Stimulated activated CD8-positive, alpha-beta memory T cell treated with anti-CD3 and anti-CD28 coated beads, Interleukin-15, amount 100 ng/mL, for 48 hours (primary cell): Measurements from ENCODE around the gene MYO18B.

Experiments
- DNase-seq, 2 donors: peaks; one replicate each; pipeline ENCODE4 v3.0.0-alpha.2; 2020; ENCODE audit warnings: low read depth in 2 of 2

The MYO18B gene

DNA sequence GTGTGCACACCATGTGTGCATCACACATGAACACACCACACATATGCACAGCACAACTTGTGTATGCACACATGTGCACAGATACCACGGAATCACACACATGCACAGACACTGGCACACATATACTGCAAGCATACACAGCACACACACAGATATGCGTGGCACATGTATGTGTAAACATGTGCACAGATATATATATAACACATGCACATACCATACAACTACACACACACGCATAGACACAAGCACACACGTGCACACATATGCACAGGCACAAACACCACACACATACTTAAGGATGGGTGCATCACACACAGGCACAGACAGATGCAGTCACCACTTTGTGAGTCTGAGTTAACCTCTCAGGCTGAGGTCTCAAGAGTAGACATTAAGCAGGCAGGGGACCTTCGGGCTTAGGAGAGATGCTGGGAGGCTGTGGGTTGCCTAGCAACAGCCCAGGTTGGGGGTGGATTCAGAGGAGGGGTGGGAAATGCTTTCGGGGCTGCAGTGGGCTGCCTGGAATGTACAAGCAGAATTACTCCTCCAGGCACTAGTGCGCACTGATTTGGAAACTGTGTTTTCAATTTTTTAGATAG lies 82.9 kb downstream of the MYO18B start:
- DNase-seq = no peak

DNA sequence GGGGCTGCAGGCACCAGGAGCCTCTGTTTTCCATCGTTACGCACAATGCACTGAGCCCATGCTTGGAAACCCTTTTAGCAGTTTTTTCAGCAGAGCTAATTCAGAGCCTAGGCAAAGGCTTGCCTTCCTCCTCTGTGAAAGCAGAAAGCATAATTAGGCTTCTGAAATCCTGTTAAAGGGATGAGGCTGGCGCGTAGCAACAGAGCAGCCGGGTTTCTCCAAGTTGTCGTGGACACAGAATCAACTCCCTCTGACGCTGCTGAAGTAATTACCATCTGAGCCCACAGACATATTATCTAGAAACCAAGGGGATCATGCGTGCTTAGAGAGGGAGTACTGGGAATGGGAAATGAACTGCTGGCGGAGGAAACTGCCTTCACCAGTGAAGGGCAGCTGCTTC lies 85.4 kb downstream of the MYO18B start:
- no peak for DNase-seq

DNA sequence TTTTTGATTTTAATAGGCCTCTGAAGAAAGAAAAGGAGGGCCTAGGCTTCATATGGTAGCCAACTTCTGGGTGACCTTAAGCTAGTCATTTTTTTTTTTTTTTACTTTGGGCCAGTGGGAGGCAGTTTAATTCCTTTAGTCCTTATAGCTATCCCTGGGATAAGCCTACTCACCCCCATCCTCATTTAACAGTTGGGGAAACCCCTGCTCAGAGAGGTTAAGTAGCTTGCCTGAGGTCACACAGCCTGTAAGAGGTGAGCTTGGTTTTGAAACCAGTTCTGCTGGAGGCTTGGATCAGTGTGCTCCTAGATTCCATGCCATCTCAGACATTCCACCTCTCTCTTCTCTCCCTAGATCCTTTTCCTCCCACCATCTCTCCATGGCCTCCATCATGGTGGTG lies 86.4 kb downstream of the MYO18B start:
- no peak for DNase-seq

DNA sequence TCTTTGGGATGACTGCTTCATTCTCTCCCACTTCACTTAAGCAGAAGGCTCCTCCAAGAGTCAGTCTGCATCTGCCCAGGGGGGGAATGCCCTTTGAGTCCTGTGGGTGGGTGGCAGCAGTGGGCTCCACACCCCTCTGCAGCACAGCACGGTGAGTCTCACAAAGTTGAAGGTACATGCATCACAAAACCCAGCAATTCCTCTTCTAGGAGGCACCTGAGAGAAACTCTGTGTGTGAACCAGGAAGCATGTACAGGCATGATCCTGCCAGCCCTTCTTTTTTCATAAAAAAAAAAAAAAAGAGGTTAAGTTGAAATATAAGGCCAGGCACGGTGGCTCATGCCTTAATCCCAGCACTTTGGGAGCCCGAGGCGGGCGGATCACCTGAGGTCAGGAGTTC lies 87.2 kb downstream of the MYO18B start:
- no peak for DNase-seq

DNA sequence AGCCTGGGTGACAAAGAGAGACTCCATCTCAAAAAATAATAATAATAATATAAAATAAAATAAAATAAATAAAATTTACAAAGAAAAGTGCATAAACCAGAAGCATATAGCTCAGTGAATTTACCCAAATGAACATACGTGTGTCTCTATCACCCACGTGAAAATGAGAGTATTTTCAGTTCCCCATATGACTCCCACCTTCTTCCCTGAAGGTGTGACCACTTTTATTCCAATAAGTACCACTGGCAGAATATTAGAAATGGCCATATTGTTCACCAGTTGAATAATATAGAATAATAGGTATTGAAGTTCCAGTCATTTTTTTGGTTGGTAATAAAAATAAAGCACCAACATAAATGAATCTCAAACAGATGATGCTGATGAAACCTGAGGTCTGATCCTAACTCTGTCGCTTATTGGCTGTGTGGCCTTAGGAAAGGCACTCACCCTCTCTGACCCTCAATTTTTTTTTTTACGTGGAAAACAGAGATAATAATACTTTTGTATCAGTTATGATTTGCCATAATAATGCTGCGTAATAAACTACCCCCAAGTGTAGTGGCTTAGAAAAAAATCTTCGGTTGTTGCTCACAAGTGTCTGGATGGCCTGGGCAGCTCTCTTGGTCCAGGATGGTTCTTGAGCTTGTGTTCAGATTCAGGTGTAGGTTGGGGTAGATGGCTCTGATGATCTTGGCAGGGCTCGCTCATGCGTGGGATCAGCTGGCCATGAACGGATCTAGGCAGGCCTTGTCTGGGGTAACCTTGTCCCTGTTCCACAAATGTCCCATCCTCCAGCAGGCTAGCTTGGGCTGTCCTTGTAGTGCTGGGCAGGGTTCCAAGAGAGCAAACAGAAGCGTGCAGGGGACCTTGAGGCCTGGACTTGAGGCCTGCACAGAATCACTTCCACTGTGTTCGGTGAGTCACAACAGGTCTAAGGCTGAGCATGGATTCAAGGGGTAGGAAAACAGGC lies 88.1 kb downstream of the MYO18B start:
- DNase-seq = no peak

DNA sequence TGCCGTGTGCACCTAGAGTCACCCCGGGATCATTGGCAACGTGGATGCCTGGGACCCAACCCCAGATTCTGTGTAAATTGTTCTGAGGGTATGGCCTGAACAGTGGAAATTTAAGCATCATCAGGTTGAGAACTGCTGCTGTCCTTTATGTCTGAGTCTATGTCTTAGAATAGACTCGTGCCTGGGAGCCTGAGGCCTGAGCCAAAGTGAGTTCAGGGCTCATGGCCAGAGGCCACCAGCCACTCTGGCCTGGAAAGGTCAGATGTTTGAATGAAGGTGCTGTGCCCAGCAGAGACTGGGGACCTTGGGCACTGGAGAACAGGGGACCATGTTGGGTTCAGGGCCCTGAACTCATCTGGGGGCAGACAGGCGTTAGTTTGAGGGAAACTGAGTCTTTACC lies 91.1 kb downstream of the MYO18B start:
- DNase-seq = no peak

DNA sequence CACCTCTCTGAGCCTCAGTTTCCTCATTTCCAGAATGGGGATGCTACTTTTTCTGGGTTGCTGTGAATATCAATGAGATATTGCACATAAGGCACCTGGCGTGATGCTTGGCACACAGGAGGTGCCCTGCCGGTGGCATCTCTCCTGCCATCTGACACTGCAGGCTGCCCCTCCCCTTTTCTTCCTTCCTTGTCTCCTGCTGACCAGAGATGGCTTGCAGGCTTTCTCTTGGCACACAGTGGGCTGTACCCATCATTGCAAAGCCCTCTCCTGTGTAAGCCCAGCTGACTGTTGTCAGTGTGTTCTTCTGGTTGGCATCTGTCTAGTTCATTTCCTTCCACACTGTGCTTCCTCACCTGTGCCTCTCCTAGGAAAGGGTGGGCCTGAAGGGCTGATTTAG lies 91.7 kb downstream of the MYO18B start:
- no peak for DNase-seq

DNA sequence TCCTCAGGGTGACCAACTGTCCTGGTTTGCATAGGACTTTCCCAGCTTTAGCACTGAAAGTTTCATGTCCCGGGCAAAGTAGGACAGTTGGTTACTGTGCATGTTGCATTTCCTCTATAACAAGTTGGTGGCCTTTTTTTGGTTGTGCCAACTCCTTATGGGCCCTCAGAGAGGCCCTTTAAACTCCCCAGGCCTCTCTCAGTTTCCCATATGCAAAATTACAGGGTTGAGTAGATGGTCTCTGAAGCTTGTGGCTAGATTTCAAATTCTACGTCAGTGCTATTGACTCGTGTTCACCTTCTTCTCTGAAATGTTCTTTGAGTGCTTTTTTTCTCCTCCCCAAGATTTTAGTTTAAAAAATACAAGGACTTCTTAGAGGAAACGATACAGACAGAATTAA lies 92.5 kb downstream of the MYO18B start:
- DNase-seq = no peak

DNA sequence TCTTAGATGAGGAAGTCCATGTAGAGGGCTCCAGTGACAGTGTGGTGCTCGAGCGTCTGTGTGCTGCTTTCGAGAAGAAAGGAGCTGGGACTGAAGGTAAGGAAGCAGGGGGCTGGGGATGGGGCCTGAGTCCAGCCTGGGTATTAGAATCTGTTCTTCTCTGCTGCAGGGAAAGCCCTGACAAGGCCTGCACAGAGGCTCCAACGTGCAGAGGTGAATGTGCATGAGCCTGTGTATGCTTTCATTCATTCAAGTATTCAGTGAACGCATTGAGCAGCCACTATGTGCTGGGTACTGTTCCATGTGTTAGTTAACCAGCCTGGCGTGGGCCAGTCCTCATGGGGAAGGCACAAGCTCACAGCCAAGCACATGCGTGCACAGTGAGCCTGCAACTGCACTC lies 93.4 kb downstream of the MYO18B start:
- DNase-seq = no peak

DNA sequence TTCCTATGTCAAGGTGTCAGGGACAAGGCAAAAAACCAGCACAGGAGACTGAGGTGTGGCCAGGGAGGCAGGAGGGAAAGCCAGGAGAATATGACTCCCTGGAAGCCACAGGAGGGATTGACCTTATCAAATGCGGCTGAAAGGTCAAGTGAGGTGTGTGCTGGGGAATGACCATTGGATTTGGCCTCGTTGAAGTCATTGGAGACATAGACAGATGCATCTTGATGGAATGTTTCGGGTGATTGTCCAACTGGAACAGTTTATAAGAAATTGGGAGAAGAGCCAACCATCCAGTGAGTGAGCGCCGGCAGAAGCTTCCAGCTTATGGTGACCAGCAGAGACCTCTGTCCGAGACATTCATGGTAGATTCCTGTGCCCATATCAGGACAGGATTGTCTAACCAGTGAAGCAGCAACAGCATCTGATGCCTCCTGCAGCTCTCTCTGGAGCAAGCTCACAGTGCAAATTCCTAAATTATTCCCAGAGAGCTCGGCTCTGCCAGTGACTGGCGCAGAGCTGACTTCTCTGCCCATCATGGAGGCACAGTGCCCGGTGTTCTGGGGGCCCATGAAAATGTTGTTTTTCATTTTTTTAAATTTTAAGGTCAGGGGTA lies 95.4 kb downstream of the MYO18B start:
- no peak for DNase-seq

DNA sequence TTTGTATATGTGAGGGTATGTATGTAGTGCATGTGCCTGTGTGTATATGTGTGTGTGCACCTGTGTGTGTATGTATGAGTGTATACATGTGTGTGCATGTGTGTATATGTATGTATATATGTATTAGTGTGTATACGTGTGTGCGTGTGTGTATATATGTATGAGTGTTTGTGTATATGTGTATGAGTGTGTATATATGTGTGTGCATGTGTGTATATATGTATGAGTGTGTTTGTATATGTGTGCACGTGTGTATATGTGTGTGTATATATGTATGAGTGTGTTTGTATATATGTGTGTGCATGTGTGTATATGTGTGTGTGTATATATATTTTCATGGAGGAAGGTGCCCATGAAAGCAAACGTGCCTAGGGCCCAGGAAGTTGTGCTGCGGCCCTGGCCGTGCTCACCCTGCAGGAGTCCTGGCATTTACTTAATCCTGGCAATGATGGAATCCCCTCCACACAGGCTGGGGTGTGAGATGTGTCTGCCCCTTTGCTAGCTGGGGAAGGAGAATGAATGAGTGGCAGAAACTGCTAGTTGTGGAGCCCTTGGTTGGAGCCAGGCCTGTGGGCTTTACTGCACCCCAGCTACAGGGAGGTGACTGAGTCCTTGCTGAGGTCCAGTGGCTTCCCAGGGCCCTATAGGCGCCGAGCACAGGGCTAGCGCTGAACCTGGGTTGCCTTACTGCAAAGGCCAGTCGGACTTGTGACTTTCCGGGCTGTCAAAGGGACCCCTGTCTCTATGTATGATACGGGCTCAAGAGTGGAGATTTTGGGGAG lies 97.2 kb downstream of the MYO18B start:
- DNase-seq = no peak

DNA sequence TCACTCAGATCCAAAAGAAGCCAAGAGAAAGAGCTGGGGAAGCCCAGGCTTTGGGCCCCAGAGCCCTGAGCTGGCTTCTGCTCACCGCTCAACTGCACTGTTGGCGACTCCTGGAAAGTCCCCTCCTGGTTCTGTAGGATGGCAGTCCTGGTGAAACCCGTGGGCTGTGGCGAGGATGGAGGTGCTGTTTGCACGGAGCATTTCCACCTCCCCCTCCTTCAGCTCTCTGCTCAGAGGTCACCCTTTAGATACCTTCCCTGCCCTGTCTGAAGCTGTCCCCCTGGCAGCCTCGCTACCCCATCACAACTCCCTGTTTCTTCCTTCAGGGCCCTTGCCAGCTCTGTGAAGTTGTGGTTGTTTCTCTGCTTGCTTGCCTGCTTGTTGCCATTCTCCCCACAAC lies 97.8 kb downstream of the MYO18B start:
- no peak for DNase-seq

DNA sequence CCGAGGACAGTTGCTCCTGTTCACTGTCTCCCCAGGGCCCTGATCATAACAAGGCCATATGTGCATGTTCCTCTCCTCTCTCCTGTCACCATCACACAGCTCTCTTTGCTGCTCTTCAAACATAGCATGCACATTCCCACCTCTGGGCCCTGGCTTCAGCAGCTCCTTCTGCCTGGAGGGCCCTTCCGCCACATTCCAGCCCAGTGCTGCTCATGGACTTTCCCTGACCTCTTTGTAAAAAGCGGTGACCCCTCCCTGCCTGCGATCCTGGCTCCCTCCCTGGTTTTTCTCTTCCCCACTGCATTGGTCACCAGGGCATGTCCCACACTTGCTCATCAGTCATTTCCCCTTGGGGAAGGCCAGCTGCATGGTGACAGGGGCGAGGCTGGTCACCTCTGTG lies 98.2 kb downstream of the MYO18B start:
- no peak for DNase-seq

DNA sequence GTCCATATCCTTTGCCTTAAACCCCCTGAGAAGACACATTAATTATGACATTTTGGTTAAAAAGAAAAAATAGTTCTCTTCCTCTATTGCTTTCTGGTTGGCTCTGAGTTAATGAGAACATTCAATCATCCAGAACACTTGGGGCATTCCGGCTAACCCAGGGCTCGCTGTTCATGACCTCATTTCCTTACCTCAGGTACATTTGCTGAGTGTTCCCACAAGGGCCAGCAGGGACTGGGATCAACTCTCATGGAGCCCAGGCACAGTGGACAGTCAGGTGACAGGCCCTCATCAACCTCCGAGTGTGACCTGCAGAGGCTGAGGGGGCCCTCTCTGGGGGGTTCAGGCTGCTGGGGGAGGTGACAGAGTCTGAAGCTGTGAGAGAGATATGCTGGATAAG lies 98.9 kb downstream of the MYO18B start:
- DNase-seq = no peak

DNA sequence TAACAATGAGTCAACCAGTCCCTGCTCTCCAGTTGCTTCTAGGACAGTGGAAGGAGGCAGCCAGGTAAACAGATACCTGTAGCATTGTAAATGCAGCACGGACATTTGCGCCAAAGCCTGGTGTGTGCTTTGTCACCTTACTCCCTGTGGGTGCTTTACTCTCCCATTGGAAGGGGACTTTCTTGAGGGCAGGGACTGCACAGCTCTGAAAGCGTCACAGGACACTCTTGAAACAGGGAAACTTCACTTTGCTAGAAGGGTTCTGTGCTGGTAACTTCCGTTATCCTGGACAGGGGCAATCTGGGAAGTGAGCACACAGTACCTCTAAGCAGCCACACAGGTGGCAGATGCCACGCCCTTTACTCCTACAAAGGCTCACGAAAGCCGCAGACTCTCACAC lies 99.8 kb downstream of the MYO18B start:
- no peak for DNase-seq

DNA sequence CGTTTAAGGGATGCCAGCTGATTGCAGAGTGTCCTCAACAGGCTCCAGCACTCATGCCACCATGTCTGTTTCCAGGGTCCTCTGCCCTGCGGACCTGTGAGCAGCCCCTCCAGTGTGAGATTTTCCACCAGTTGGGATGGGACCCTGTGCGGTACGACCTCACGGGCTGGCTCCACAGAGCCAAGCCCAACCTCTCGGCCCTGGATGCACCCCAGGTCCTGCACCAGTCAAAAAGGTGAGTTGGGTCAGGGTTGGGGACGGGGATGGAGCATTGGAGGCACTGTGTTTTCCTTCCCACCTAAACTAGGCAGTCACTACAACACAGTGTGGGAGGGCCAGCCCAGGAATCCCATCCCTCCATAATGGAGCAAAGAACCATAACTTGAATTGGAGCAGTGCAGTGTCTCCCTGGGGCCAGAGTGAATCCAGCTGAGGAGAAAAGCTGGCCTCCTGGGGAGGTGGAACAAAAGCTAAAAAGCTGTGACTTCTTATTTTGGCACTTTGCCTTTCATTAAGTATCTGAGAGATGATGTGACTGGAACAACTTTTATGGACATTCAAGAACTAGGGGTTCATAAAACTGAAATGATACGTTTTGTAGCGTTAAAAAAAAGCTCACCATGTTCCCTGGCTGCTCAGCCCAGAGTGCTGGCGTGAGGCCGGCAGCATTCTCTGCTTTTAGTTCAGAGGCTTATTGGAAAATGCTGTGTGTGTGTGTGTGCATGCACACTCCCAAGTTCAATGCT lies 101.8 kb downstream of the MYO18B start:
- DNase-seq = no peak

DNA sequence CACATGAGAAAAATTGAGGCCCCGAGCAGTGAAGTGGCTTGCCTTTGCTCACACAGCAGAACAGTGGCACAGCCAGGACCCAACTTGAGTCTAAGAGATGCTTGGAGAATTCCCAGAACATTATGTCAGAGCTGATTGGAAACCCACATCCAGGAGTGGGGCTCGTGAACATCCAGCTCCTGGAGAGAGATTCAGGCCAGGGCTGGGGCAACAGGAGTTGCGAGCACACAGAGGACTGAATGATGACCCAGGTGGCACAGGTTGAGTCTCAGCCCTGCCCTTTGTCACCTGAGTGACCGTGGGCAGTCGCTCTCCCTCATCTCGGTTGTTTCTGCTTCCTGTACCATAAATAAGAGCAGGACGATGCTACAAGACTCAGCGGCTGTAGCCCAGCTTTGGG lies 102.6 kb downstream of the MYO18B start:
- DNase-seq = no peak

DNA sequence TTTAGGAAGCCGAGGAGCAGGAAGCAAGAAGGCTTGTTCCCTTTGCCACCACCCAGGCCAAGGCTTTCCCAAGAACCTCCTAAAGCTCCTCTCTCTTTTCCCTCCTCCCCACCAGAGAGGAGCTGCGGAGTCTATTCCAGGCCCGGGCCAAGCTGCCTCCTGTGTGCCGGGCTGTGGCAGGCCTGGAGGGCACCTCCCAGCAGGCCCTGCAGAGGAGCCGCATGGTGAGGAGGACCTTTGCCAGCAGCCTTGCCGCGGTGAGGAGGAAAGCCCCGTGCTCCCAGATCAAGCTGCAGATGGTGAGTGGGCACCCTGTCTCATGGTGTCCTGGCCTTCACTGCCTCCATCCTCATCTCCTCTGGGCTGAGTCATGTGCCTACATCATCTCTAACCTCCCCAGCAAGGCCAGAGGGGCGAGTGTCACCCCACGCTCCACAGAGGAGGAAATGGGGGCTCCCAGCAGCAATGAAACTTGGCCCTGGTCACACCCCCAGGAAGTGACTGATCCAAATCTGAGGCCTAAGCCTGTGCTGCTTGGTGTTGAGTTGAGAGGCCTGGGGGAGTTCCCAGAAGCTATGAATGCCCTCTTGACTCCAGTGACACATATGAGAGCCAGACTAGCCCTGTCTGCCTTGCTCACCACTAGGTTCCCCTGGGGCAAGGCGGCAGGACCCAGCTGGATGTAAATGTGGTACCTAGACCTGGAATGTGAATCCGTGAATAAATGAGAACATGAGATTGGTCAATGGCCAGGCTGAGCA lies 104.2 kb downstream of the MYO18B start:
- DNase-seq = peak; percentile 10 to 36

DNA sequence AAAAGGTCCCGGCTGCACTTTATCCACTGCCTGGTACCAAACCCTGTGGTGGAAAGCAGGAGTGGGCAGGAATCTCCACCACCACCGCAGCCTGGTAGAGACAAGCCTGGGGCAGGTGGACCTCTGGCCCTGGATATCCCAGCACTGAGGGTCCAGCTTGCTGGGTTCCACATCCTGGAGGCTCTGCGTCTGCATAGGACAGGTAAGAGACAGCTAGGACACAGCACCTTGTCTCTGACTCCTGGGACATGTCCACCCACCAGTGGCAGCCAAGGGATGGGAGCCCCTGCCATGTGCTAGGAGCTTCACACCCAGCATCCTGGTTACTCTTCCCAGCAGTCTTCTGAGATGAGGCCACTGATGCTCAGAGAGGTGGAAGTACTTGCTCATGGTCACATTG lies 105.5 kb downstream of the MYO18B start:
- DNase-seq = no peak

DNA sequence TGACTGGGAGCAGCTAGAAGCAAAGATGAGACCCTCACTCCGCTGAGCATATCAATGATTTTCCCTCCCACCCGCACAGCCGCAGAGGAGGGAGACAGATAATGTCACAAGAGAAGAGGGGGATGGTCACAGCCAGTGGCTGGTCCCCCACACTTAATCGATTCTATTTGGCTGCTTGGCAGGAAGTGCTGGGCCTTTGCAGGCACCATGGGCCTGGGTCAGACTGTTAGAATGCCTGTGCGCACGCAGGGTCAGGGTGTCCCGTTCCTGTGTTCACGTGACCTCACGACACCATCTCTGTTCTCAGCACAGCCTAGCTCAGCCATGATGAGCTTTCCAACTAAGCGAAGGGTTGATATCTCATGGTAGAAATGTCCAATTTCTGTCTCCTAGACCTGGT lies 107.0 kb downstream of the MYO18B start:
- DNase-seq = no peak

DNA sequence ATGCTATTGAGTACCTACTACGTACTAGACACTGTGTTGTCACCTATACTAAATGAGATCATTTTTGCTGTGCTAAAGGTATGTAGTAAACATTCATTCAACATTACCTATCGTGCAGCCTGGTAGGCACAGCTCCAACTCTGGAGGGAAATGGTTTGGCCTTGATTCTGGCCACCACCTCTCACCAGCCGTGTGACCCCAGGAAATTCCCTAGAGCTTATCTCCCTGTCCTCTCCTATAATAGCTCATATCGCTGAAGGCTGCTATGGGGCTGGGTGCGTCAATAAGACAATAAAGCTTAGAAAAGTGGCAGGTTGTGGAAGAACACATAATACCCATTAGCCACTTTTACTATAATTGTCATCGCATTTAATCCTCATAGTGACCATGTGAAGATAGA lies 107.5 kb downstream of the MYO18B start:
- no peak for DNase-seq
